ENCODE measurements around the gene CCDC97. TPM values are rescaled to one million over a fixed set of nuclear protein-coding genes. Genes with fewer than 3 reads are reported as not detected.

CCDC97 gene
- total RNA-seq, 1 experiment from 2014 or later, result 39.4 TPM

DNA sequence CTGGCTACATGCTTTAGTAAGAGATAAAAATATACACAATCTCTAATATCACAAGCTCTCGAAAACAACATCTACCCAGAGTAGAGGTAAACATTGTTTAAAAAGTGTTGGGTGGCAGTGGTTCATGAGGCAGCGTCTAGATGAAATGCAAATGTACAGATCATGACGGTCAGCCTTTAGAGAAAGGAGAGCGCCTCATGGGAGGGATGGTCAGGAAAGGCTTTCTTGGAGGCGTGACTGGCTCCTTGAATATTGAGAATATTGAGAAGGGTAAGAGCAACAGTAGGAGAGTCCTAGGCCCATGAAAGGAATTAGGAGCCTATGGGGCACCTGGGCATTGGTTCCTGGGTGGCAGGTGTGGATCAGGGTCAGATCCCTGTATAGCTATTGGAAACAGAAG is 35.2 kb upstream of the CCDC97 start:
- Histone ChIP-seq H3K4me1 (ENCODE audit: insufficient read depth, low read length) (no peaks in the 10 kb centered on the region), H2BK120ac (ENCODE audit: low read depth, low read length, poor library complexity, severe bottlenecking) (no peak overlapping the region), H4K20me1 (ENCODE audit: control insufficient read depth, insufficient read depth, insufficient read length) (no peaks in the 10 kb centered on the region), H4K91ac (ENCODE audit: insufficient read length, low read depth, low read length) (no peak overlapping the region), H4K5ac (ENCODE audit: insufficient read length, low read depth, low read length) (no peak overlapping the region), H3K9ac (ENCODE audit: extremely low read depth, insufficient read length, low read length) (no peak overlapping the region), H3K4ac (ENCODE audit: low read depth, low read length) (no peak overlapping the region), H3K9me3 (ENCODE audit: control insufficient read depth, low read depth, low read length) (no peaks in the 10 kb centered on the region), H2BK12ac (ENCODE audit: insufficient read length, low read depth, low read length) (no peak overlapping the region), H3T11ph (ENCODE audit: low read length) (no peak overlapping the region), H3K79me1 (ENCODE audit: insufficient read depth, low read depth, low read length, poor library complexity, severe bottlenecking) (peaks cover 5% of the 10 kb centered on the region), H3K27me3 (ENCODE audit: insufficient read depth, low read length) (no peaks in the 10 kb centered on the region), H3K4me2 (ENCODE audit: insufficient read depth, insufficient read length, low read length) (no peak overlapping the region), H3K14ac (ENCODE audit: insufficient read depth, low read length) (no peak overlapping the region), H3K79me2 (ENCODE audit: insufficient read depth, low read length) (no peaks in the 10 kb centered on the region), H2AFZ (ENCODE audit: low read length) (no peak overlapping the region), H3K56ac (ENCODE audit: insufficient read length, low read depth, low read length) (no peak overlapping the region), H3K23me2 (ENCODE audit: insufficient read length, low read depth, low read length, poor library complexity, severe bottlenecking) (no peaks in the 10 kb centered on the region), H2BK15ac (ENCODE audit: low read depth, low read length) (no peak overlapping the region), H3K27ac (ENCODE audit: insufficient read length, low read depth, low read length) (no peak overlapping the region), H2BK5ac (ENCODE audit: insufficient read length, low read length) (no peak overlapping the region), H2BK20ac (ENCODE audit: low read depth, low read length, poor library complexity, severe bottlenecking) (no peak overlapping the region), H3K23ac (ENCODE audit: insufficient read length, low read depth, low read length) (no peak overlapping the region), H4K8ac (replicated peaks; ENCODE audit: insufficient read length, low read depth, low read length) (no peak overlapping the region), H2AK5ac (ENCODE audit: insufficient read length, low read length) (no peak overlapping the region), H3K18ac (ENCODE audit: insufficient read length, low read depth, low read length) (no peak overlapping the region)
- Mint-ChIP-seq H3K9me3 (no peaks in the 10 kb centered on the region), H3K27me3 (ENCODE audit: low read depth) (no peaks in the 10 kb centered on the region), H3K36me3 (ENCODE audit: insufficient read depth in 1 of 3, low read depth in 3 of 3) (peaks cover 76 to 96% (median 94%) of the 10 kb centered on the region in 3 experiments; a peak in 6 of 7 replicates), H3K27ac (no peak overlapping the region), H3K4me3 (no peak overlapping the region), H3K4me1 (no peaks in the 10 kb centered on the region)
- TF ChIP-seq, protein P1, sequence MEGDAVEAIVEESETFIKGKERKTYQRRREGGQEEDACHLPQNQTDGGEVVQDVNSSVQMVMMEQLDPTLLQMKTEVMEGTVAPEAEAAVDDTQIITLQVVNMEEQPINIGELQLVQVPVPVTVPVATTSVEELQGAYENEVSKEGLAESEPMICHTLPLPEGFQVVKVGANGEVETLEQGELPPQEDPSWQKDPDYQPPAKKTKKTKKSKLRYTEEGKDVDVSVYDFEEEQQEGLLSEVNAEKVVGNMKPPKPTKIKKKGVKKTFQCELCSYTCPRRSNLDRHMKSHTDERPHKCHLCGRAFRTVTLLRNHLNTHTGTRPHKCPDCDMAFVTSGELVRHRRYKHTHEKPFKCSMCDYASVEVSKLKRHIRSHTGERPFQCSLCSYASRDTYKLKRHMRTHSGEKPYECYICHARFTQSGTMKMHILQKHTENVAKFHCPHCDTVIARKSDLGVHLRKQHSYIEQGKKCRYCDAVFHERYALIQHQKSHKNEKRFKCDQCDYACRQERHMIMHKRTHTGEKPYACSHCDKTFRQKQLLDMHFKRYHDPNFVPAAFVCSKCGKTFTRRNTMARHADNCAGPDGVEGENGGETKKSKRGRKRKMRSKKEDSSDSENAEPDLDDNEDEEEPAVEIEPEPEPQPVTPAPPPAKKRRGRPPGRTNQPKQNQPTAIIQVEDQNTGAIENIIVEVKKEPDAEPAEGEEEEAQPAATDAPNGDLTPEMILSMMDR (conservative IDR thresholded peaks at IDR 0.05), result no peak
- no peak for DNase-seq
- WGBS (ENCODE audit: extremely low coverage, insufficient read length, low lambda C conversion rate), result no CpG with 5 or more reads among the region's 5 CpGs

All from H9 (cell line).